SK-N-SH treated with all-trans-retinoic acid at 6 μM for 48 hours (cell line): Measurements from ENCODE around the gene CACNA1B.

Experiments used
- ESRRG ChIP-seq: fragments of 250-450 bp; sonication (Bioruptor Pico); IDR thresholded peaks from 2 replicates; pipeline ENCODE4 v1.6.1; 2021; ENCODE audit warnings: mild to moderate bottlenecking
- PPARA ChIP-seq: fragments of 250-450 bp; sonication (Bioruptor Pico); IDR thresholded peaks from 2 replicates; pipeline ENCODE4 v1.5.0; 2020; ENCODE audit warnings: mild to moderate bottlenecking, borderline replicate concordance
- RARB ChIP-seq: fragments of 250-450 bp; sonication (Bioruptor Pico); IDR thresholded peaks from 2 replicates; pipeline ENCODE4 v1.8.0; 2021; ENCODE audit warnings: mild to moderate bottlenecking, moderate library complexity
- ZC3H10 ChIP-seq: fragments of 250-450 bp; sonication (Bioruptor Pico); IDR thresholded peaks from 2 replicates; pipeline ENCODE4 v1.5.1; 2021; ENCODE audit warnings: mild to moderate bottlenecking, moderate library complexity
- ZFP3 ChIP-seq: fragments of 250-450 bp; sonication (Bioruptor Pico); IDR thresholded peaks from 2 replicates; pipeline ENCODE4 v1.5.0; 2020; ENCODE audit warnings: mild to moderate bottlenecking, moderate library complexity
- ZFP30 ChIP-seq: fragments of 450-650 bp; formaldehyde crosslinking; IDR thresholded peaks from 2 replicates; pipeline ENCODE4 v1.5.0; 2022; ENCODE audit warnings: mild to moderate bottlenecking, moderate library complexity
- ZNF565 ChIP-seq: fragments of 450-650 bp; formaldehyde crosslinking; conservative IDR thresholded peaks from 2 replicates; pipeline ENCODE4 v1.5.0; 2020; ENCODE audit warnings: low read depth, mild to moderate bottlenecking, moderate library complexity
- TF ChIP-seq, protein P1 (sequence below): fragments of 250-450 bp; sonication (Bioruptor Pico); IDR thresholded peaks from 2 replicates; pipeline ENCODE4 v1.8.0; 2020; ENCODE audit warnings: mild to moderate bottlenecking, moderate library complexity, borderline replicate concordance
- TF ChIP-seq, protein P2 (sequence below): fragments of 250-450 bp; sonication (Bioruptor Pico); IDR thresholded peaks from 2 replicates; pipeline ENCODE4 v1.5.0; 2020; ENCODE audit warnings: mild to moderate bottlenecking, moderate library complexity
- TF ChIP-seq, protein P3 (sequence below): fragments of 250-450 bp; sonication (Bioruptor Pico); IDR thresholded peaks from 2 replicates; pipeline ENCODE4 v1.5.1; 2020; ENCODE audit warnings: low read depth, mild to moderate bottlenecking, moderate library complexity
- TF ChIP-seq, protein P4 (sequence below): fragments of 250-450 bp; sonication (Bioruptor Pico); IDR thresholded peaks from 2 replicates; pipeline ENCODE4 v1.5.1; 2021; ENCODE audit warnings: mild to moderate bottlenecking, moderate library complexity

DNA sequence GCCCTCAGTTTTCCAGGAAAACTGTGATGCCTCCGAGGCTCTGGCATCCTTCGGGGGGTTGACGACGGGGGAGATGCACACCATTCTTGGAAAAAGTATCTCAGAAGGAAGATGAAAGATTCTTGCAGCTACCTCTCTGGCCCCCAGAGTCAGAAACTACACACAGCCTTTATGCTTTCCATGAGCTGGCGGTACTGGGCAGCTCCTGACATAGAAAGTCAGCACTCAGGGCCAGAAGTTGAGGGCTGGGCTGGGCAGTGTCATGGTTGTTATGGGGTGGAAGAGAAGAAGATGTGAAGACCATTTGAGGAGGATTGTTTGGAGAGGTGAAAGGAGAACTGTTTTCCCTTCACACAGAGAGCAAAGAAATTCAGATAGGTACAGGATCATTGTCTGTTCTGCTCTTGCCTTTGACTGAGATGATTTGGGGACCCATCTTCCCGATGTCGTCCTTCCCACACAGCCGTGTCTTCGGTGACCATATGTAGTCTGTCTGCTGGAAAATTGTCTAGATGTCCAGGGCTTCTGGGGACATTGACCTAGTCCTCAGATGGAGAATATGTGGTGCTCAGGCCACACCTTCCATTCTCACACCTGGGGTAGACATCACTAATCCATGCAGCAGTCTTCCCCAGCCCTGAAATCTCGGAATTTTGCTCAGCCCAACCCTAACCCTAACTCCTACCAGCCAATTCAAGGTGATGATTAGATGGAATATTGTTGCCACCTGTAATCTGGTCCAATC lies 237.1 kb downstream of the CACNA1B start:
- TF ChIP-seq, protein P1, sequence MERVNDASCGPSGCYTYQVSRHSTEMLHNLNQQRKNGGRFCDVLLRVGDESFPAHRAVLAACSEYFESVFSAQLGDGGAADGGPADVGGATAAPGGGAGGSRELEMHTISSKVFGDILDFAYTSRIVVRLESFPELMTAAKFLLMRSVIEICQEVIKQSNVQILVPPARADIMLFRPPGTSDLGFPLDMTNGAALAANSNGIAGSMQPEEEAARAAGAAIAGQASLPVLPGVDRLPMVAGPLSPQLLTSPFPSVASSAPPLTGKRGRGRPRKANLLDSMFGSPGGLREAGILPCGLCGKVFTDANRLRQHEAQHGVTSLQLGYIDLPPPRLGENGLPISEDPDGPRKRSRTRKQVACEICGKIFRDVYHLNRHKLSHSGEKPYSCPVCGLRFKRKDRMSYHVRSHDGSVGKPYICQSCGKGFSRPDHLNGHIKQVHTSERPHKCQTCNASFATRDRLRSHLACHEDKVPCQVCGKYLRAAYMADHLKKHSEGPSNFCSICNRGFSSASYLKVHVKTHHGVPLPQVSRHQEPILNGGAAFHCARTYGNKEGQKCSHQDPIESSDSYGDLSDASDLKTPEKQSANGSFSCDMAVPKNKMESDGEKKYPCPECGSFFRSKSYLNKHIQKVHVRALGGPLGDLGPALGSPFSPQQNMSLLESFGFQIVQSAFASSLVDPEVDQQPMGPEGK (CRISPR knock-in tag): no peak
- TF ChIP-seq ZFP30 (CRISPR knock-in tag) (no peak), ESRRG (CRISPR knock-in tag) (no peak), RARB (CRISPR knock-in tag) (no peak), ZNF565 (CRISPR knock-in tag) (no peak), ZFP3 (CRISPR knock-in tag) (no peak), PPARA (CRISPR knock-in tag) (no peak), ZC3H10 (no peak)
- TF ChIP-seq, protein P2, sequence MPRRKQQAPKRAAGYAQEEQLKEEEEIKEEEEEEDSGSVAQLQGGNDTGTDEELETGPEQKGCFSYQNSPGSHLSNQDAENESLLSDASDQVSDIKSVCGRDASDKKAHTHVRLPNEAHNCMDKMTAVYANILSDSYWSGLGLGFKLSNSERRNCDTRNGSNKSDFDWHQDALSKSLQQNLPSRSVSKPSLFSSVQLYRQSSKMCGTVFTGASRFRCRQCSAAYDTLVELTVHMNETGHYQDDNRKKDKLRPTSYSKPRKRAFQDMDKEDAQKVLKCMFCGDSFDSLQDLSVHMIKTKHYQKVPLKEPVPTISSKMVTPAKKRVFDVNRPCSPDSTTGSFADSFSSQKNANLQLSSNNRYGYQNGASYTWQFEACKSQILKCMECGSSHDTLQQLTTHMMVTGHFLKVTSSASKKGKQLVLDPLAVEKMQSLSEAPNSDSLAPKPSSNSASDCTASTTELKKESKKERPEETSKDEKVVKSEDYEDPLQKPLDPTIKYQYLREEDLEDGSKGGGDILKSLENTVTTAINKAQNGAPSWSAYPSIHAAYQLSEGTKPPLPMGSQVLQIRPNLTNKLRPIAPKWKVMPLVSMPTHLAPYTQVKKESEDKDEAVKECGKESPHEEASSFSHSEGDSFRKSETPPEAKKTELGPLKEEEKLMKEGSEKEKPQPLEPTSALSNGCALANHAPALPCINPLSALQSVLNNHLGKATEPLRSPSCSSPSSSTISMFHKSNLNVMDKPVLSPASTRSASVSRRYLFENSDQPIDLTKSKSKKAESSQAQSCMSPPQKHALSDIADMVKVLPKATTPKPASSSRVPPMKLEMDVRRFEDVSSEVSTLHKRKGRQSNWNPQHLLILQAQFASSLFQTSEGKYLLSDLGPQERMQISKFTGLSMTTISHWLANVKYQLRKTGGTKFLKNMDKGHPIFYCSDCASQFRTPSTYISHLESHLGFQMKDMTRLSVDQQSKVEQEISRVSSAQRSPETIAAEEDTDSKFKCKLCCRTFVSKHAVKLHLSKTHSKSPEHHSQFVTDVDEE (CRISPR knock-in tag): no peak
- TF ChIP-seq, protein P3, sequence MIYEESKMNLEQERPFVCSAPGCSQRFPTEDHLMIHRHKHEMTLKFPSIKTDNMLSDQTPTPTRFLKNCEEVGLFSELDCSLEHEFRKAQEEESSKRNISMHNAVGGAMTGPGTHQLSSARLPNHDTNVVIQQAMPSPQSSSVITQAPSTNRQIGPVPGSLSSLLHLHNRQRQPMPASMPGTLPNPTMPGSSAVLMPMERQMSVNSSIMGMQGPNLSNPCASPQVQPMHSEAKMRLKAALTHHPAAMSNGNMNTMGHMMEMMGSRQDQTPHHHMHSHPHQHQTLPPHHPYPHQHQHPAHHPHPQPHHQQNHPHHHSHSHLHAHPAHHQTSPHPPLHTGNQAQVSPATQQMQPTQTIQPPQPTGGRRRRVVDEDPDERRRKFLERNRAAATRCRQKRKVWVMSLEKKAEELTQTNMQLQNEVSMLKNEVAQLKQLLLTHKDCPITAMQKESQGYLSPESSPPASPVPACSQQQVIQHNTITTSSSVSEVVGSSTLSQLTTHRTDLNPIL: no peak
- TF ChIP-seq, protein P4, sequence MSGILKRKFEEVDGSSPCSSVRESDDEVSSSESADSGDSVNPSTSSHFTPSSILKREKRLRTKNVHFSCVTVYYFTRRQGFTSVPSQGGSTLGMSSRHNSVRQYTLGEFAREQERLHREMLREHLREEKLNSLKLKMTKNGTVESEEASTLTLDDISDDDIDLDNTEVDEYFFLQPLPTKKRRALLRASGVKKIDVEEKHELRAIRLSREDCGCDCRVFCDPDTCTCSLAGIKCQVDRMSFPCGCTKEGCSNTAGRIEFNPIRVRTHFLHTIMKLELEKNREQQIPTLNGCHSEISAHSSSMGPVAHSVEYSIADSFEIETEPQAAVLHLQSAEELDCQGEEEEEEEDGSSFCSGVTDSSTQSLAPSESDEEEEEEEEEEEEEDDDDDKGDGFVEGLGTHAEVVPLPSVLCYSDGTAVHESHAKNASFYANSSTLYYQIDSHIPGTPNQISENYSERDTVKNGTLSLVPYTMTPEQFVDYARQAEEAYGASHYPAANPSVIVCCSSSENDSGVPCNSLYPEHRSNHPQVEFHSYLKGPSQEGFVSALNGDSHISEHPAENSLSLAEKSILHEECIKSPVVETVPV (CRISPR knock-in tag): no peak
